NCI-H1694 (cell line): Measurements from ENCODE around the gene IVD.

Experiments
- DNase-seq: peaks from one replicate; lab custom pipeline; 2025; lab: John Stamatoyannopoulos, UW

Gene IVD

GRCh38 chr15:40414816-40415215 is 9.2 kb downstream of the IVD start:
- no peak for DNase-seq

GRCh38 chr15:40415226-40415625 is 9.6 kb downstream of the IVD start:
- no peak for DNase-seq

- DNase-seq: no peak
Observed at GRCh38 chr15:40416056-40416455, 10.5 kb downstream of the IVD start.

- no peak for DNase-seq
Observed at GRCh38 chr15:40418126-40418525, 12.5 kb downstream of the IVD start.

- DNase-seq: no peak
Observed at GRCh38 chr15:40420071-40420713, 14.6 kb downstream of the IVD start.

GRCh38 chr15:40420793-40421192 is 15.2 kb downstream of the IVD start:
- no peak for DNase-seq

- peak; percentile 54 for DNase-seq
Observed at GRCh38 chr15:40421246-40422157, 15.9 kb downstream of the IVD start.

GRCh38 chr15:40424483-40425115 is 19.0 kb downstream of the IVD start:
- DNase-seq: no peak

GRCh38 chr15:40425681-40426080 is 20.1 kb downstream of the IVD start:
- no peak for DNase-seq

GRCh38 chr15:40427188-40427587 is 21.6 kb downstream of the IVD start:
- no peak for DNase-seq

- no peak for DNase-seq
Observed at GRCh38 chr15:40428185-40428584, 22.6 kb downstream of the IVD start.

- no peak for DNase-seq
Observed at GRCh38 chr15:40429068-40429710, 23.6 kb downstream of the IVD start.

GRCh38 chr15:40430271-40430805 is 24.7 kb downstream of the IVD start:
- DNase-seq: no peak

- DNase-seq: no peak
Observed at GRCh38 chr15:40435023-40435709, 29.6 kb downstream of the IVD start.

- DNase-seq: no peak
Observed at GRCh38 chr15:40435710-40436089, 30.1 kb downstream of the IVD start.

GRCh38 chr15:40436116-40436891 is 30.7 kb downstream of the IVD start:
- DNase-seq: no peak

- DNase-seq: no peak
Observed at GRCh38 chr15:40436892-40437751, 31.5 kb downstream of the IVD start.

- DNase-seq: no peak
Observed at GRCh38 chr15:40437752-40438687, 32.4 kb downstream of the IVD start.

GRCh38 chr15:40438712-40439111 is 33.1 kb downstream of the IVD start:
- DNase-seq: no peak
